ENCODE measurements around the gene PGM5.

PGM5 gene

DNA sequence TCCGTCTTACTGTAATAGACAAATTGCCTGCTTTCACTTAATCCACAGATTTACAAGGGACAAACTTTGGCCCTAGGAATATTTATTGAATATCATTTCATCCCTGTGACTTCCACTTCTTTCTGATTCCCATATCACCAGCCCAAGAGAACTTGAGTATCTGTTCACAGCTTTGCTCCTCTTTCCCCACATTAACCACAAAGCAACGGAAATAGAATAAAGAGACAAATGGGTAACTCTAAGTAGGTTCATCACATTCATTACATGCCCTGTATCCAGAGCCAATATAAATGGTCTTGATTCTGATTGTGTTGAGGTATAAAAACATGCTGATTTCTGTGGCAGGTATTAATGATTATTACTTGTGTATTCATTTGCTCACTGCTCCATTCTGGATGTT lies 142.4 kb downstream of the PGM5 start:
- no peak for DNase-seq

- peak; percentile 20 for DNase-seq
Measured at GRCh38 chr9:68500457-68501381, 144.3 kb downstream of the PGM5 start.

DNA sequence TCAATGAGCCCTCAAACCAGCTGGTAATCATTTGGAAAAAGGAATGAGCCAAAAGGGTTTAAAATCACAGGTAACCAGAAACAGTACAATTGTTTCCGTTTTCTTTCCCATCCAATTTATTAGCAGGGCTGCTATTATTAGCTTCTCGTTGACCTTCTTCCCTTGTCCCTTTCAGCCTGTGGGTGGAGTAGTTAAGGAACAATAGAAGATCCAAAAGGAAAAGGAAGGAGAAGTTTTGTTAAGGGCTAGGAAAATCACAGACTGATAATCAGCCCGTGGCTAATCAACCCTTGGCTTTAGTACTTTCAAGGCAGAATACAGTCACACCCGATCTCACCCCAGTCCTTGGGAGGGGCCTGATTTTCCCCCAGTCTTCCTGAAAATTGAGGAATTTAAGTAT lies 145.9 kb downstream of the PGM5 start:
- DNase-seq, result no peak

GRCh38 chr9:68505681-68506409 lies 149.4 kb downstream of the PGM5 start:
- no peak for DNase-seq

GRCh38 chr9:68506551-68506950 lies 150.1 kb downstream of the PGM5 start:
- no peak for DNase-seq

GRCh38 chr9:68507130-68507805 lies 150.9 kb downstream of the PGM5 start:
- DNase-seq, result no peak

- no peak for DNase-seq
Measured at GRCh38 chr9:68507806-68508145, 151.4 kb downstream of the PGM5 start.

- no peak for DNase-seq
Measured at GRCh38 chr9:68508547-68508946, 152.1 kb downstream of the PGM5 start.

GRCh38 chr9:68509689-68510088 lies 153.3 kb downstream of the PGM5 start:
- no peak for DNase-seq

DNA sequence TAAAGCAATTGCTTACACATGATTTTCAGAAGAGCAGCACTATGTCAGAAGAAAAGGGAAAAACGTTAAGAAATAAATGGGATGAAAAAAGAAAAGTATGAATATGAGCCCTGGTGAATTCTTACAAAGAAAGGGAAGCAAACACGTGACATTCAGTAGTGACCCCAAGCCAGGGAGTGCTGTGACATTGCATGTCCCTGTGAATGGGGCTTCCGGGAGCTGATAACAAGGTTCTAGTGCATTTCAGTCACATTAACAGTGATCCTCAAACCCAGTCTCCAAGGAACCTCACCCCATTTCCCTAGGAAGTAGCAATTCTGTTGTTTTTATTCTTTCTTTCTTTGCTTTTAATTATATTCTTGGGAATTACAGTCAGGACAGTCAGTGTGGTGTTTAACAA lies 157.0 kb downstream of the PGM5 start:
- no peak for DNase-seq

- no peak for DNase-seq
Measured at GRCh38 chr9:68513981-68514380, 157.6 kb downstream of the PGM5 start.

GRCh38 chr9:68515326-68516017 lies 159.1 kb downstream of the PGM5 start:
- no peak for DNase-seq

- DNase-seq, result no peak
Measured at GRCh38 chr9:68522131-68522530, 165.7 kb downstream of the PGM5 start.

GRCh38 chr9:68522954-68523353 lies 166.5 kb downstream of the PGM5 start:
- no peak for DNase-seq

GRCh38 chr9:68523367-68523936 lies 167.0 kb downstream of the PGM5 start:
- no peak for DNase-seq

DNA sequence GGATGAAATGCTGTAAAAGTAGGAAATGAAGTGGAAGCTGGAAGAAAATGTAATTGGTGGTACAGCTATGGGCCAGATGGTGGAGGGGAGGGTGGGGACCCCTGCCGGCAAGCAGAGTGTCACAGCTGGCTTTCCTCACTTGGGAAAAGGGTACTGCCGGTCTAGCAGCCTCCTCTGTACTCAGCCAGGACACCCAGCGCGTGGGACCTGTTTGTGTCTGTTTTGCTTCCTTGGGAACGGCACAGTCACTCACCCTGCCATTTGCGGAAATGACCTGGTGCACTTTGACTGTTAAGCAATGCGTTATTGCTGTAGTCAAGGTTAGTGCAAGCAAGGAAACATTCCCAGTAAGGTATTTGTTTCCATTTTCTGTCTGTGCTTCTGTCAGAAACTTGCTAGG lies 174.2 kb downstream of the PGM5 start:
- DNase-seq, result peak; percentile 14

- DNase-seq, result no peak
Measured at GRCh38 chr9:68532131-68532530, 175.7 kb downstream of the PGM5 start.

DNA sequence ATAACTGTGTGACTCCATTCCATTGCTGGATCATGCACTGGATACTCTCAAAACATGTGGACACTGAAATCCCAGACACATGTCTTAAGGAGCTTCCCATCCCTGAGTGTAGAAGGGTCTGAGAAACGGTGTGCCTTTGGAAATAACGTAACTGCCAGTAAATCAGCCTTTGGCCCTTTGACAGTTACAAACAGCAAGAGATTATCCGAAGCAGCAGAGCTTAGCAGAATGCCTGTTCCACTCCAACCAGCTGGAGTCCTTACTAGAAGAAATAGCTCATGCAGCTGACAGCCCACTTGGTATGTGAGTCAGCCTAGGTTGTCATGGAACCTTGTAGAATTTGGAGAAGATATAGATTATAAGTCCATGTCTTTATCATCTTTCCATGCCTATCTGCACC lies 177.3 kb downstream of the PGM5 start:
- no peak for DNase-seq

DNA sequence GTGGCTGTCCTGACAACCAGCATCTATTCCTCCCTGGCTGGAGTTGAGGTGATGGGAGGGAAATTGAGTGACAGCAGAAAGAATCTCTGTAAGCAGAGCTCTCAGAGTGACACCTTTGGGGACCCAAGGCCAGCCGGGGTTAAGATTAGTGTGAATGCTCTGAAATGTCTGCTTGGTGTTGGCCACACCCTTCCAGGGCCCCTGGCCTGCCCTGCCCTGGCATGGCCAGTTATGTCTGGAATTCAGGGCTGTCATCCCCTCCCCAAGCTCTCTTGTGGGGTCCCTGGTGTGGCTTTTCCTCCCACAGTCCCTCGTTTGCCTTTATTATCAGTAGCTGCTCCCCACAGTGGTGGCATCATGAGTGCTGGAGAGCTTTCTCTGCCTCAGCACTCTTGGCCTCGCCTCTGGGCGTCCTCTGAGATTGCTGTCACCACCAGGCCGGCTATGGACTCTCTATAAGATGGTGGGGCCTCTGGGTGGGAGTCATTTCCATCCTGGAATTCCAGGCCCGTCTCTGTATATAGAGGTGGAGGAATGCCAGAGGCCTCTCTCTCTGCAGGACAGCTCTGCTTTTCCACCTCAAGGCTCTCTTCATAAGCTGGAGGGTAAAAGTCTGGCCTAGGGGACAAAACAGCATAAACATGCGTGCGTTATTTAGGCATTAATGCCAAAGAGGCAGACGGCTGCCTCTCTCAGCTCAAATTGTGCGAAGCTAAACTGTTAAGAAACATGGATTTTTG lies 180.6 kb downstream of the PGM5 start:
- no peak for DNase-seq

DNA sequence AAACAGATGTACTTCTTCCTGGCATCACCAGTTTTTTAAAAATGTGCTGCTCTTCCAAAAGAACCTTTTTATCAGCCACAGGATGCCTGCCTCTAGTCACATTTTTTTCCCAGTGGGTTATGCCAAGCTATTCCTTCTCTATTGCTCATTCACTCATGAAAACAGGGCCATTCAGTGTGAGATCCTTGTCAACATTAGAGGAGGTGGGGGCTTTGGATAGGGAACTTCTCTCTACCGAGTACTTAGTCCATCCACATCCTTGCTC lies 181.1 kb downstream of the PGM5 start:
- DNase-seq, result no peak

DNA sequence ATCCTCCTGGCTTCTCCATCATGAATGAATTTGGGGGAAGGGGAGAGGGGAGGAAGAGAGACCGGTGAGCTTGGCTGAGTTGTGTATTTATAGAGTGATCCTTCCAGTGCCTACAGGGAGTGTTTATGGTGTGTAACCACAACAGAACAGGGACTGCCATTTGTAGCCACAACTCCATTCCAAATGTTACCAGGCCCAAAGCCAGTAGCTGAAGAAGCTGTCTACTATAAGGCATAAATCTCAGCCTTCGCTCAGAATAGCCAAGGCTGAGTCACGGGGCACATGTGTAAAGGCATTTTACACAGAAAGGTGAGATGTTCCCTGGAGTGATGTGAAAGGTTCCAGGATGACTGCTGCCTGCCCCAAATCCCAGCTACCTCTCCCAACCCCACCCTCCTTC lies 181.8 kb downstream of the PGM5 start:
- no peak for DNase-seq
